K562 (cell line): ENCODE measurements around the gene CDH12.

Source experiments
- CBX3 ChIP-seq, 2 experiments: IDR thresholded peaks; 1 replicate in 1 of 2; 2 replicates in 1 of 2; pipeline ENCODE4 v1.6.1; 2012; ENCODE audit warnings: inconsistent platforms in 2 of 2, low read length in 2 of 2, borderline replicate concordance in 1 of 2, control low read depth in 1 of 2
- CREB5 ChIP-seq: fragments of 250-450 bp; sonication (Bioruptor Pico); IDR thresholded peaks from 2 replicates; pipeline ENCODE4 v1.5.0; 2020; ENCODE audit warnings: mild to moderate bottlenecking
- GABPB1 ChIP-seq: sonication (generic); formaldehyde crosslinking; IDR thresholded peaks from 2 replicates; pipeline ENCODE4 v1.8.0; 2022; ENCODE audit warnings: mild to moderate bottlenecking, missing genetic modification reagents
- IFI16 ChIP-seq: fragments of 250-450 bp; sonication (Bioruptor Pico); IDR thresholded peaks from 2 replicates; pipeline ENCODE4 v2.1.2; 2022; ENCODE audit warnings: mild to moderate bottlenecking, inconsistent platforms
- MCM5 ChIP-seq: fragments of 450-650 bp; IDR thresholded peaks from 2 replicates; pipeline ENCODE4 v1.6.1; 2016; ENCODE audit warnings: low read depth
- RFX7 ChIP-seq: fragments of 250-450 bp; sonication (Bioruptor Pico); IDR thresholded peaks from 2 replicates; pipeline ENCODE4 v1.5.1; 2021; ENCODE audit warnings: mild to moderate bottlenecking
- RHOXF2B ChIP-seq: fragments of 250-450 bp; sonication (Bioruptor Pico); conservative IDR thresholded peaks from 2 replicates; pipeline ENCODE4 v1.5.1; 2021
- TAF1 ChIP-seq: IDR thresholded peaks from 2 replicates; pipeline ENCODE4 v1.6.1; 2011; ENCODE audit warnings: mild to moderate bottlenecking, low read length, moderate library complexity; ENCODE audit not compliant: insufficient read depth, control insufficient read depth, severe bottlenecking; ENCODE audit errors: extremely low read depth
- TARDBP ChIP-seq: fragments of 450-650 bp; IDR thresholded peaks from 2 replicates; pipeline ENCODE4 v1.6.1; 2016
- ZBTB33 ChIP-seq: sonication (generic); formaldehyde crosslinking; IDR thresholded peaks from 2 replicates; pipeline ENCODE4 v1.8.1; 2023; ENCODE audit warnings: mild to moderate bottlenecking, missing genetic modification reagents
- TF ChIP-seq, protein P1 (sequence below): sonication (generic); formaldehyde crosslinking; IDR thresholded peaks from 2 replicates; pipeline ENCODE4 v1.8.1; 2023; ENCODE audit warnings: mild to moderate bottlenecking, missing genetic modification reagents

GRCh38 chr5:22058620-22059019 lies 794.5 kb downstream of the CDH12 start:
- TF ChIP-seq TARDBP = no peak
- no peak for TF ChIP-seq GABPB1 (CRISPR knock-in tag)
- no peak for TF ChIP-seq CREB5 (CRISPR knock-in tag)
- no peak for TF ChIP-seq RHOXF2B (CRISPR knock-in tag)
- no peak for TF ChIP-seq CBX3 (IDR thresholded peaks at IDR 0.05; ENCODE audit: borderline replicate concordance in 1 of 2, low read length in 2 of 2)
- TF ChIP-seq, protein P1, sequence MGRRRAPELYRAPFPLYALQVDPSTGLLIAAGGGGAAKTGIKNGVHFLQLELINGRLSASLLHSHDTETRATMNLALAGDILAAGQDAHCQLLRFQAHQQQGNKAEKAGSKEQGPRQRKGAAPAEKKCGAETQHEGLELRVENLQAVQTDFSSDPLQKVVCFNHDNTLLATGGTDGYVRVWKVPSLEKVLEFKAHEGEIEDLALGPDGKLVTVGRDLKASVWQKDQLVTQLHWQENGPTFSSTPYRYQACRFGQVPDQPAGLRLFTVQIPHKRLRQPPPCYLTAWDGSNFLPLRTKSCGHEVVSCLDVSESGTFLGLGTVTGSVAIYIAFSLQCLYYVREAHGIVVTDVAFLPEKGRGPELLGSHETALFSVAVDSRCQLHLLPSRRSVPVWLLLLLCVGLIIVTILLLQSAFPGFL (CRISPR knock-in tag) = no peak
- no peak for TF ChIP-seq RFX7 (CRISPR knock-in tag)
- no peak for TF ChIP-seq TAF1
- no peak for TF ChIP-seq ZBTB33 (CRISPR knock-in tag)
- TF ChIP-seq IFI16 = no peak
- no peak for TF ChIP-seq MCM5
